Fibroblast of upper back skin (primary cell): Measurements from ENCODE around the gene GBX2.
"Not testable (repeated sequence)": the region's sequence is repeated elsewhere in the genome, so short reads cannot be mapped to it uniquely, and the experiment has no call there.

Experiments used
- DNase-seq: peaks from one replicate; pipeline ENCODE4 v3.0.0-alpha.2; 2013

The GBX2 gene

GRCh38 chr2:236155406-236155805 is 12.8 kb downstream of the GBX2 start:
- no peak for DNase-seq

DNA sequence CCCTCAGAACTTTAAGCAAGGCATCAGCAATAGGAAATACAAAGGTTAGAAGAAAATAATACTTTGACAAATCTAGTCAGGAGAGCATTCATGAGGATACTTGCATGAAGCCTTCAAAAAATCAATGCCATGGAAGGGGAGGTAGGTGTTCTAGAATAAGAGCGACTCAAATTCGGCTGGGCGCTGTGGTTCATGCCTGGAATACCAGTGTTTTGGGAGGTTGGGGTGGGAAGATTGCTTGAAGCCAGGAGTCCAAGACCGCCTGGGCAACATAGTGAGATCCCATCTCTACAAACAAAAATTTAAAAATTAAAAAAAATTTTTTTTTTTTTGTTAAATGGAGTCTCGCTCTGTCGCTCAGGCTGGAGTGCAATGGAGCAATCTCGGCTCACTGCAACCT is 21.8 kb downstream of the GBX2 start:
- no peak for DNase-seq

GRCh38 chr2:236143811-236144210 is 24.4 kb downstream of the GBX2 start:
- no peak for DNase-seq

DNA sequence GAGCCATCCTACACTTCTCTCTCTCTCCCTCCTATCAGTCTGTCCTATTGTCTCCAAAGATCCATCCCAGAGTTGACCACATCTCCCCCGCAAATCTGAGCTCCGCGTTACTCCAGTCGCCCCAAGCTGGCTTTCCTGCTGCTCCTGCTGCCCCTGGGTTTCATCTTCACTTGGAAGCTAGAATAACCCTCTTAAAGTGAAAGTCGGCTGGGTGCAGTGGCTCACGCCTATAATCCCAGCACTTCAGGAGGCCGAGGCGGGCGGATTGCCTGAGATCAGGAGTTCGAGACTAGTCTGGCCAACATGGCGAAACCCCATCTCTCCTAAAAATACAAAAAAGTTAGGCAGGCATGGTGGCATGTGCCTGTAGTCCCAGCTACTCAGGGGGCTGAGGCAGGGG is 26.6 kb downstream of the GBX2 start:
- DNase-seq: not testable (repeated sequence)

GRCh38 chr2:236137066-236137465 is 31.1 kb downstream of the GBX2 start:
- DNase-seq: no peak

DNA sequence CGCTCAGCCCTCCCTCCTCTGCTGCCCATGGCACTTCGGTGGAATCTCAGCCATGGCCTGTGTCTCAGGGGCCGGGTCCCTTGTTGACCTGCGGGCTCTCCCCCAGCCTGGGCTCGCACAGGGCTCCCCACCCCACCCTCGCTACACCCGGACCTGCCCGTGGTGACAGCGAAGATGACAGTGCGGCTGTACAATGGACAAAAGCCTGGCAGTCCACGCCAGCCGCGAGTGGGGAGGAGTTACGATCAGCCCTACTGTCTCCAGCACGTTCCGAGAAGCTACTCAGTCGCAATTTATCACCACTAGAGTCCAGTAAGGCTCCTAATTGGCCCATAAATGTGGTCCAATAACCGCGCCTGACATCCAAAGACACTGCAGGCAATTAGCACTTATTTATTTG is 31.6 kb downstream of the GBX2 start:
- DNase-seq: no peak

- DNase-seq: no peak
Measured at GRCh38 chr2:236133410-236134012, 34.7 kb downstream of the GBX2 start.

DNA sequence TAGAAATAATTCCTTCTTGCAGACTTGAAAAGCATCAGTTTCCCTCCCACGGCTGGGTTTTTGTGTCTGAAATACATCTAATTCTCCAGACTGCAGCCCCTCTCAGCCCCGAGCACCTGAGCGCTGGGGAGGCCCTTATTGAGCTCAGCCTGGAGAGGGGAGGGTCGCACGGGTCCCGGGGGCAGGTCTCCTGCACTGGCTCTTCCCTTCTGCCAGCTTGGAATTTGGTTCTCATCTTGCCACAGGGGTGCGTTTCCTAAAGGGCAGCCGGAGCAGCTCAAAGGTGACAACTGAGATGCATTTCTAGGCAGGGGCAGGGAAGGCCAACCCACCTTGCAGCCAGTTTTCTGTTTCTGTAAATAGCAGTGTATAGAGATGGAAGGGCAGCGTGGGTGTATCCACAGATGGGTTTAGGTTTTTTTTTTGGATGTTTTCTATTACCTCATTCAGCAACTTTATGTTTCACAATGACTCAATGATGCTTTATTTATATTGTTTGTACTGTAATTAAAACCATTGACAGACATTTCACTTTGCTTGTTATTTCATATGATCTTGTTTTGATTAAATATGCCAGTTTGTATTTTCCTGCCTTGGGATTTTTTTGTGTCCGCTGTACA is 37.0 kb downstream of the GBX2 start:
- DNase-seq: no peak

DNA sequence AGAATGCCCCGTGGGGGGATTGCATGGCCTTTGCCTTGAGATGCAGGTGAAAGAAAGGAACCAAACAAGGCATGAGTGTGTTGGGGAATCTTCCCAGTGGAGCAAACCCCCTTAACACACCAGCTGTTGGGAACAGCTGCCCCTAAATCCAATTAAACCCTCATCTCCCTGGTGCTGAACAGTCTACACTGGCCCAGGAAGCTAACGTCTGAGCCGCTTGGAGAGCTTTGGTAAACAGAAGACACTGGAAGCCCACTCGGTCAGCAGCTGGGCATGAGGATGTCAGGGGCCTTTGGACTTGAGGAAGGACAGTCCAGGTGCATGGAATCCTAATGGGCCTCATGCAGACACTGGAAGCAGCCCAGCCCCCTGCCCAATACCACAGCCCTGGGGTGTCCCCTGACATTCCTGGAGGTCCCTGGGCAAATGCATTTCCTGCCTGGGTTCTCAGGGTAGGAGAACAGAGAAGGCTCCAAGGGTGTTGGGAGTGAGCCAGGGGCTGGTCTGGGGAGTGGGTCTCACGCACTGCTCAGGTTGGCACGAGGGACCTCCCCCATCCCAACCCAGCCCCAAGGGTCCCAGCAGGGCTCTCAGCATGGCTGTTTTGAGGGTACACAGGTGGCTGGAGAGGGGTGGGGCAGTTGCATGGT is 37.7 kb downstream of the GBX2 start:
- DNase-seq: no peak

DNA sequence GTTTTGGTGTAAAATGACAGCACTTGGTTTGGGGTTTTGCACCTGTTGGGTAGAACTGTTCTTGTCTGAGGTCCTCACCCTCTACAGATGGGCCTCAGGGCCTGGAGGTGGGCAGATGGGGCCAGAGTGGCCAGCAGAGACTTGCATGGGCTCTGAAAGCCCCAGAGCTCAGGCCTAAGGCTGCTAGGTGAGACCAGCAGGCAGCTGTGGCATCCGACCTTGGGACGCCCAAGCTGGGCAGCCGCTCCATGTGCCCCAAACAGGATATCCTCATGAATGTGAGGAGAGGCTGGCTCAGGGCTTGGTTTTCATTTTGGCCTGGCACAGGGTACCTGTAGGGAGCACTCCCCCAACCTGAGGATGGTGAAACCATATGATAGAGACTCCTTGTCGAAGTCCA is 38.3 kb downstream of the GBX2 start:
- DNase-seq: no peak

- no peak for DNase-seq
Measured at GRCh38 chr2:236128321-236128720, 39.9 kb downstream of the GBX2 start.

- DNase-seq: no peak
Measured at GRCh38 chr2:236127010-236127409, 41.2 kb downstream of the GBX2 start.

GRCh38 chr2:236125541-236125940 is 42.6 kb downstream of the GBX2 start:
- DNase-seq: no peak

GRCh38 chr2:236124182-236124893 is 43.8 kb downstream of the GBX2 start:
- DNase-seq: no peak

DNA sequence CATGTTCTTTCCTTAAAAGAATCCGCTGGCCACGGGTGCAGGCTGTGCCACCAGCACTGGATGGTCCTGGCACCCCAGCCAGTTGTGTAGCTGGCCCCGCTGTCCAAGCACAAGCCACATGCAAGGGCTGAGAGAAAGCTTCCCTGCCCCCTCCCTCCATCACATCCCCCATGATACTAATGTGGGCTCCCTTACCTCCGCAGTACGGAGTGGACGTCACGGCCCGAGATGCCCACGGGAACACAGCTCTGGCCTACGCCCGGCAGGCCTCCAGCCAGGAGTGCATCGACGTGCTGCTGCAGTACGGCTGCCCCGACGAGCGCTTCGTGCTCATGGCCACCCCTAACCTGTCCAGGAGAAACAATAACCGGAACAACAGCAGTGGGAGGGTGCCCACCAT is 44.5 kb downstream of the GBX2 start:
- DNase-seq: no peak

- DNase-seq: no peak
Measured at GRCh38 chr2:236122236-236122635, 46.0 kb downstream of the GBX2 start.

GRCh38 chr2:236121546-236121945 is 46.6 kb downstream of the GBX2 start:
- peak; percentile 25 for DNase-seq

GRCh38 chr2:236120829-236121228 is 47.4 kb downstream of the GBX2 start:
- DNase-seq: no peak

DNA sequence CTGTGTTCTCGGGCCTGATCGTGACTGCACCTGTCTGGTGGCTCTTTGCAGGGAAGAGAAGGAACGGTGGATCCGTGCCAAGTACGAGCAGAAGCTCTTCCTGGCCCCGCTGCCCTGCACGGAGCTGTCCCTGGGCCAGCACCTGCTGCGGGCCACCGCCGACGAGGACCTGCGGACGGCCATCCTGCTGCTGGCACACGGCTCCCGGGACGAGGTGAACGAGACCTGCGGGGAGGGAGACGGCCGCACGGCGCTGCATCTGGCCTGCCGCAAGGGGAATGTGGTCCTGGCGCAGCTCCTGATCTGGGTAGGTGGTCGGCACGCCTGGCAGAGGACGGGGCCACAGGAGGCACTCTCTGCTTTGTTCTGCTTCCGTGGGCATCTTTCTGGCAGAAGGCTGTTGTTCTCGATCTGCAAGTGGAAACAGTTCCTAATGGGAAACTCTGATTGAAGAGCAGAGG is 48.0 kb downstream of the GBX2 start:
- DNase-seq: no peak

- DNase-seq: no peak
Measured at GRCh38 chr2:236119476-236119875, 48.7 kb downstream of the GBX2 start.

GRCh38 chr2:236119003-236119402 is 49.2 kb downstream of the GBX2 start:
- DNase-seq: no peak

- no peak for DNase-seq
Measured at GRCh38 chr2:236117861-236118269, 50.3 kb downstream of the GBX2 start.

DNA sequence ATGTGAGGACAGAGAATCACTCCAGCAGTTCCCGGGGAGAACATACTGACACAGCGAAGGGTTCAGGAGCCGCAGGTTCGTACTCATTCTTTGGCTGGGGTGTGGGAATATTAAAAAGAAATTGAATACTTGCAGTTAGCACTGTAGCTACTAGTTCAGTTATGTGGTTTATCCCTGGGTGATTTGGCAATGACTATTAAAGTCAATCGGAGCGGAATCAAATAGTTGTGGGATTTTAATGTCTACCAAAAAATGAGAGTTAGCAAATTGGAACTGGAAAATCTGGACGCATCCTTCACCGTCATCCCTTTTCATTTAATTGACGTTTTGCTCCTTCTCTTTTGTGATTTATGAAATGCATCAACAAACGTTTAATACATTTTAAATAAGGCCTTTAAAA is 50.8 kb downstream of the GBX2 start:
- DNase-seq: peak; percentile 70
